ENCODE data around the gene SNX21.

The SNX21 gene

DNA sequence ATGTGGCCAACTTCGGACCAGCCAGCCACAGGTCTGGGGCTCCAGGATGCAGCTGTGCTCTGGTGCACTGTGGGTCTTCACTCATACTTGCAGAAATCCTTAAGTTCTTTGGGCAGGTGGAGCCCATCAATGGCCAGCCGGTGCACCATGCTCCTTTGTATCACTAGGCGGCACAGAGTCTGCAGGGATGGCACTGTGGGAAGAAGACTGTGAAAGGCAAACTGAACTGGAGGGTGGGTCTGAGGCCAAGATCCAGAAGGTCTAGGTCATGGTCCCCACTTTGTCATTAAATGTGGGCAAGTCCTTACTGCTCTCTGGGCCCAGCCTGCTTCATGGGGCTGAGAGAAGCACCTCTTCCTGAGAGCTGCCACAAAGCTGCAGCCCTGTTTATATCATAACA lies 55.1 kb downstream of the SNX21 start:
- Mint-ChIP-seq H3K27ac (no peak overlapping the region), H3K9me3 (no peaks in the 10 kb centered on the region), H3K4me1 (ENCODE audit: low read depth) (peaks cover 52% of the 10 kb centered on the region), H3K27me3 (no peaks in the 10 kb centered on the region), H3K4me3 (no peak overlapping the region), H3K36me3 (ENCODE audit: low read depth) (peaks cover 59% of the 10 kb centered on the region)
- intact Hi-C loops (cut with micrococcal nuclease) = loop anchor here (10.0 kb wide), 1 partner anchor 84 kb away; no protein-coding TSS in a partner anchor

DNA sequence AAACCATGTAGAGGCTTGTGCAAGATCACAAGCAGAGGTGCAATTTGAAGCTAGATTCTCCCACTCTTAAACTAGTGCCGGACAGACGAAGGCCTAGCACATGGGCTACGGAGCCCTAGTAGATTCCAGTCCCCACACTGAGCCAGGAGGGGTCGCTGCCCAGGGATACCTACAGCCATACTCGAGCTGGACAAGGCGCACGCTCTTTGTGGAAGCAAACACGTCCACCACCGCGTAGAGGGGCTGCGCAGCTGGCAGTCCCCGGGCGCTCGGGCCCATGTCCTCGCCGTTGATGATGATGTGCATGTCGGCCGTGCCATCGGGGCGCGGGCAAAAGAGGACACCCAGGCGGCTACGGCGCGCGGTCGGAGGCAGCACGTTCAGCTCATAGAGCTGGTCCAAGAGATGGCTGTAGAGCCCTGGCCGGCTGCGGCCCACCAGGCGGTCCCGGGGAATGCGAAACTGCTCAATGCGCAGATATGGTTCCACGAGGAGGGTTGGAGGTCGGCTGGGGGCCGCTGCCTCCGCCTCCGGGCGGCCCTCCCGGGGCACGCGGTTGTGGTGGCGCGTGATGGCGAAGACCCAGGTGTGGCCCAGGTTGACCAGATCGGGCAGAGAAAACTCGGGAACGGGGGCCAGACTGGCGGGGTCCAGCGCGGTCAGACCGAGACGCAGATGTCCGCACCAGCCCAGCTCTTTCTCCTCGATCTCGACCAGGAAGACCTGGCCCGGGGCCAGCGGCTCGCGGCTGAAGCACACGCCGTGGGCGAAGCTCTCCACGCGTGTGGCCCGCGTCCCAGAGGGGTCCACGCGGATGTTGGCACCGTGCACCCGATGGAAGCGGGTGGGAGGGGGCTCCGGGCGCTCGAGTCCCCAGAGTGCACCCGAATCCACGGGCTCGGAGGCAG lies 56.7 kb downstream of the SNX21 start:
- Mint-ChIP-seq H3K4me1 (ENCODE audit: low read depth) (peaks cover 46% of the 10 kb centered on the region), H3K9me3 (no peaks in the 10 kb centered on the region), H3K27me3 (no peaks in the 10 kb centered on the region), H3K36me3 (ENCODE audit: low read depth) (peaks cover 69% of the 10 kb centered on the region), H3K4me3 (peak overlapping the region; percentile 85), H3K27ac (peak overlapping the region; percentile 84)
- intact Hi-C loops (cut with micrococcal nuclease) = loop anchor here (1.0 kb wide), 1 partner anchor 44 kb away; the partner anchor contains the start of gene PCIF1

DNA sequence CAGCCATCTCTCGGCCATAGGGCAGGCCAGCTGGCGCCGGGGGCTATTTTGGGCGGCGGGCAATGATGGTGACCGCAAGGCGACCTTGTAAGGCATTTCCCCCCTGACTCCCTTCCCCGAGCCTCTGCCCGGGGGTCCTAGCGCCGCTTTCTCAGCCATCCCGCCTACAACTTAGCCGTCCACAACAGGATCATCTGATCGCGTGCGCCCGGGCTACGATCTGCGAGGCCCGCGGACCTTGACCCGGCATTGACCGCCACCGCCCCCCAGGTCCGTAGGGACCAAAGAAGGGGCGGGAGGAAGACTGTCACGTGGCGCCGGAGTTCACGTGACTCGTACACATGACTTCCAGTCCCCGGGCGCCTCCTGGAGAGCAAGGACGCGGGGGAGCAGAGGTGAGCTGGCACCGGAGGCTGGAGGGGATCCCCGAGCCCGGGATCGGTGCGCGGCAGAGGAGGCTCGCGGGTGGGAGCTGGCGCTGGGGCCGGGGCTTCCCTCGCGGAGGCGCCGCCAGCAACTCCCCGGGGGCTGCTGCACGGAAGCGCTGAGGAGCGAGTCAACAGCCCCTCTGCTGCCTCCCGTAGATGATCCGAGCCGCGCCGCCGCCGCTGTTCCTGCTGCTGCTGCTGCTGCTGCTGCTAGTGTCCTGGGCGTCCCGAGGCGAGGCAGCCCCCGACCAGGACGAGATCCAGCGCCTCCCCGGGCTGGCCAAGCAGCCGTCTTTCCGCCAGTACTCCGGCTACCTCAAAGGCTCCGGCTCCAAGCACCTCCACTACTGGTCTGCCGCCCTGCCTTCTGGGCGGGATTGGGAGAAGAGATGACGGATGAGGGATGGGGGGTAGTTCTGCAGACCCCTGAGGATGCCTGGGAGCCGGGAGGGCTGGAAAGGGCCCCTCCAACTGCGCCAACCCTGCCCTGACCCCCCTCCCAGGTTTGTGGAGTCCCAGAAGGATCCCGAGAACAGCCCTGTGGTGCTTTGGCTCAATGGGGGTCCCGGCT lies 57.7 kb downstream of the SNX21 start, which contains the start of the genes CTSA and NEURL2:
TSS of gene CTSA (plus strand) at position 351 of the 999 bp plus-strand sequence. CDS start at position 585, 234 bp downstream.
TSS of gene NEURL2 (minus strand) at position 224 of the 999 bp plus-strand sequence. CDS start at position 7, 217 bp downstream.
- H3K9me3 Mint-ChIP-seq = no peaks in the 10 kb centered on the region
- H3K27ac Mint-ChIP-seq = peak within 1 kb of the TSS; percentile 84
- peak within 1 kb of the TSS; percentile 85 for H3K4me3 Mint-ChIP-seq
- peaks cover 44% of the 10 kb centered on the region for H3K4me1 Mint-ChIP-seq (ENCODE audit: low read depth)
- peaks cover 75% of the 10 kb centered on the region for H3K36me3 Mint-ChIP-seq (ENCODE audit: low read depth)
- intact Hi-C loops (cut with micrococcal nuclease) = loop anchor here (1.0 kb wide), 1 partner anchor 43 kb away; the partner anchor contains the start of gene PCIF1
- H3K27me3 Mint-ChIP-seq = no peaks in the 10 kb centered on the region

DNA sequence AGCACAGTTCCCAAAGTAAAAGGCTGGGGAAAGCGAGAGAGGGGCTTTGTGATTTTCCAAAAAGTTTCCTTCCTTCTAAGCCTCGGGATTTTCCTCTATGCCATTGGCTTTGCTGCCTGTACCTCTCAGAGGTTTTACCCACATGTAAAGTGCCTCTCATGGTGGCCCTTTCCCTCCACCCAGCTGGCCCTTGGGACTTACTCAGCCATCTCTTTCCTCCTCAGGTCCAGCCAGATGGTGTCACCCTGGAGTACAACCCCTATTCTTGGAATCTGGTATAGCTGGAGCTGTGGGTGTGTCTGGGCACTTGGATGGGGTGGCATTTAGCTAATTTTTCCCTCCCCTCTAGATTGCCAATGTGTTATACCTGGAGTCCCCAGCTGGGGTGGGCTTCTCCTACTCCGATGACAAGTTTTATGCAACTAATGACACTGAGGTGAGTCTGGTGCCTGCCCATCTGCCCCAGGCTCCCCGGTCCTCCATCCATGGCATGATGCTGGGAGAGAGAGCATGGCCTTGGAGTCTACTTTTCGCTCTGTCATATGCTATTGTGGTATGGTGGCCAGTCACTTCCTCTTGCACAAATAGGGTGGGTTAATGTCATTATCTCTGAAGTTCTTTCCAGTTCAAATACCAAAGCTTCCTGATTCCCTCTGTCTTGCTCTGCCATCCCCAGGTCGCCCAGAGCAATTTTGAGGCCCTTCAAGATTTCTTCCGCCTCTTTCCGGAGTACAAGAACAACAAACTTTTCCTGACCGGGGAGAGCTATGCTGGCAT lies 58.6 kb downstream of the SNX21 start:
- H3K9me3 Mint-ChIP-seq = no peaks in the 10 kb centered on the region
- peak overlapping the region; percentile 84 for H3K27ac Mint-ChIP-seq
- intact Hi-C loops (cut with micrococcal nuclease) = no loop called here
- peak overlapping the region; percentile 85 for H3K4me3 Mint-ChIP-seq
- no peaks in the 10 kb centered on the region for H3K27me3 Mint-ChIP-seq
- H3K36me3 Mint-ChIP-seq (ENCODE audit: low read depth) = peaks cover 75% of the 10 kb centered on the region
- peaks cover 44% of the 10 kb centered on the region for H3K4me1 Mint-ChIP-seq (ENCODE audit: low read depth)
